Endothelial cell of umbilical vein (primary cell): ENCODE measurements around the gene APOL2. TPM values are rescaled to one million over a fixed set of nuclear protein-coding genes. Genes with fewer than 3 reads are reported as not detected.

ENCODE experiments used
- BruUV-seq: library from RNA; stranded (reverse); fragments of 400-500 nt; replicated peaks from 2 replicates; lab custom pipeline; 2021; lab: Mats Ljungman, UMichigan
- CTCF ChIA-PET: fragments of 300-600, 350-600 bp; sonication (Branson Sonifier 250); formaldehyde crosslinking; loops from one replicate; lab custom pipeline; 2021; ENCODE audit warnings: antibody characterized with exemption, inconsistent platforms; lab: Charles Lee
- POLR2A ChIA-PET: fragments of 300-600, 350-600 bp; sonication (Branson Sonifier 250); formaldehyde crosslinking; loops from one replicate; lab custom pipeline; 2021; ENCODE audit warnings: antibody characterized with exemption, inconsistent platforms; lab: Charles Lee
- DNase-seq: peaks from one replicate; pipeline ENCODE4 v3.0.0-alpha.2; 2011; ENCODE audit warnings: low read depth, low spot score
- FAIRE-seq: peaks from 2 replicates; lab custom pipeline; 2011; peaks lifted over from hg19 to GRCh38; lab: Jason Lieb, UNC
- H2AFZ ChIP-seq: 2 replicates; pipeline ENCODE4 v1.6.0; 2012; ENCODE audit warnings: low read depth, low read length, control low read depth, inconsistent platforms
- H3K27ac ChIP-seq: 2 replicates; pipeline ENCODE4 v1.5.1; 2011; ENCODE audit warnings: low read depth, mild to moderate bottlenecking, control low read depth, low read length, moderate library complexity; ENCODE audit not compliant: insufficient read depth
- H3K27me3 ChIP-seq, 2 experiments: 2 replicates each; pipeline versions ENCODE4 v1.6.0 to v1.6.1; 2011; ENCODE audit warnings: low read length in 2 of 2, mixed read lengths in 1 of 2; ENCODE audit not compliant: control insufficient read depth in 2 of 2, insufficient read depth in 2 of 2
- H3K36me3 ChIP-seq, 2 experiments: 2 replicates in 1 of 2; 3 replicates in 1 of 2; pipeline ENCODE4 v1.5.1; 2011; ENCODE audit warnings: low read length in 2 of 2, mild to moderate bottlenecking in 1 of 2, moderate library complexity in 1 of 2; ENCODE audit not compliant: control insufficient read depth in 2 of 2, insufficient read depth in 2 of 2; ENCODE audit errors: extremely low read depth in 1 of 2
- H3K4me1 ChIP-seq: 3 replicates; pipeline ENCODE4 v1.5.1; 2011; ENCODE audit warnings: mild to moderate bottlenecking, low read length; ENCODE audit not compliant: control insufficient read depth, insufficient read depth; ENCODE audit errors: extremely low read depth
- H3K4me2 ChIP-seq: 2 replicates; pipeline ENCODE4 v1.6.1; 2011; ENCODE audit warnings: low read length, control low read depth, mixed read lengths; ENCODE audit not compliant: insufficient read depth
- H3K4me3 ChIP-seq, 3 experiments: fragments of 200-600 bp in 1 of 3; sonication (generic), shearing (Covaris generic) in 1 of 3; replicated peaks in 1 of 3; 2 replicates each; pipeline ENCODE4 v1.5.1; 2011 to 2016; ENCODE audit warnings: control low read depth in 3 of 3, low read length in 3 of 3, mild to moderate bottlenecking in 2 of 3, inconsistent platforms in 1 of 3, low read depth in 1 of 3, moderate library complexity in 1 of 3; ENCODE audit not compliant: insufficient read depth in 1 of 3
- H3K79me2 ChIP-seq: 2 replicates; pipeline ENCODE4 v1.6.0; 2012; ENCODE audit warnings: low read length, inconsistent platforms; ENCODE audit not compliant: control insufficient read depth, insufficient read depth
- H3K9ac ChIP-seq: replicated peaks from 2 replicates; pipeline ENCODE3; 2011; ENCODE audit warnings: low read length, control low read depth; ENCODE audit not compliant: insufficient read depth; ENCODE audit errors: extremely low read depth
- H3K9me1 ChIP-seq: replicated peaks from 3 replicates; pipeline ENCODE4 v1.6.0; 2011; ENCODE audit warnings: mild to moderate bottlenecking, low read length; ENCODE audit not compliant: control insufficient read depth, insufficient read depth; ENCODE audit errors: extremely low read depth
- H3K9me3 ChIP-seq: replicated peaks from 2 replicates; pipeline ENCODE4 v1.5.1; 2012; ENCODE audit warnings: low read length, inconsistent platforms; ENCODE audit not compliant: control insufficient read depth, insufficient read depth
- H4K20me1 ChIP-seq: replicated peaks from 2 replicates; pipeline ENCODE3; 2011; ENCODE audit warnings: mild to moderate bottlenecking, low read length; ENCODE audit not compliant: control insufficient read depth, insufficient read depth; ENCODE audit errors: extremely low read depth
- CTCF ChIP-seq, 2 donors: IDR thresholded peaks; 1 replicate in 1 of 2; 2 replicates in 1 of 2; pipeline ENCODE4 v1.5.1; 2011; ENCODE audit warnings: low read length in 2 of 2, mild to moderate bottlenecking in 2 of 2, moderate library complexity in 2 of 2, control low read depth in 1 of 2, inconsistent platforms in 1 of 2, low read depth in 1 of 2; ENCODE audit not compliant: insufficient read depth in 1 of 2; ENCODE audit errors: extremely low read depth in 1 of 2
- EZH2 ChIP-seq: IDR thresholded peaks from 2 replicates; pipeline ENCODE4 v1.6.1; 2012; ENCODE audit warnings: borderline replicate concordance, low read depth, mild to moderate bottlenecking, moderate library complexity, low read length, inconsistent platforms; ENCODE audit not compliant: severe bottlenecking
- FOS ChIP-seq: IDR thresholded peaks from 2 replicates; pipeline ENCODE4 v1.6.1; 2011; ENCODE audit warnings: mild to moderate bottlenecking, low read length, moderate library complexity, borderline replicate concordance; ENCODE audit not compliant: insufficient read depth
- GATA2 ChIP-seq: IDR thresholded peaks from 2 replicates; pipeline ENCODE4 v1.7.0; 2011; ENCODE audit warnings: low read depth, mild to moderate bottlenecking, moderate library complexity, mixed read lengths, low read length; ENCODE audit not compliant: insufficient read length, insufficient read depth
- JUN ChIP-seq: IDR thresholded peaks from 2 replicates; pipeline ENCODE4 v1.6.1; 2011; ENCODE audit warnings: borderline replicate concordance, low read depth; ENCODE audit not compliant: insufficient read length, insufficient read depth
- MAX ChIP-seq: IDR thresholded peaks from 2 replicates; pipeline ENCODE4 v1.6.1; 2011; ENCODE audit not compliant: insufficient read depth, insufficient read length
- MYC ChIP-seq: IDR thresholded peaks from one replicate; pipeline ENCODE4 v1.6.1; 2011; ENCODE audit warnings: mild to moderate bottlenecking, low read depth, low read length
- POLR2A ChIP-seq: IDR thresholded peaks from 2 replicates; pipeline ENCODE4 v1.6.1; 2012; ENCODE audit warnings: low read depth, mild to moderate bottlenecking, control low read depth, low read length
- POLR2AphosphoS5 ChIP-seq: IDR thresholded peaks from 2 replicates; pipeline ENCODE4 v1.6.1; 2012; ENCODE audit warnings: low read depth, mild to moderate bottlenecking, control low read depth, low read length, moderate library complexity; ENCODE audit not compliant: insufficient read depth
- dilution Hi-C: fragments of 300-500 bp; cut with MboI; formaldehyde crosslinking; loops from one replicate; pipeline ENCODE4 v1.15.0; 2019; ENCODE audit warnings: low sequenced_read_pairs; ENCODE audit not compliant: extremely low pct_ligation_motif_present
- intact Hi-C: fragments of 100-400 bp; cut with micrococcal nuclease; formaldehyde crosslinking; loops from one replicate; pipeline ENCODE4 v1.10.0; 2022
- polyA plus RNA-seq, 4 experiments: library from polyadenylated mRNA; depleted of rRNA in 3 of 4; stranded (reverse) in 3 of 4; unstranded in 1 of 4; fragments of >200 nt; gene quantifications; 2 replicates each; pipeline versions ENCODE4 v1.2.1 to v1.2.3, GENCODE V29; 2011 to 2012; ENCODE audit warnings: missing spikeins in 1 of 4
- total RNA-seq: library from RNA; stranded (reverse); gene quantifications from 2 replicates; pipeline ENCODE4 v1.2.3, GENCODE V29; 2021

APOL2 gene
- total and polyA plus RNA-seq, 2 donors (not counting 3 experiments of a cell fraction or from before 2014, with no cell fraction given) = 16.9 to 37.6 TPM

GRCh38 chr22:36284171-36284571 is 44.8 kb upstream of the APOL2 start:
- Histone ChIP-seq H3K9me1 (no peaks in the 10 kb centered on the region), H3K9me3 (no peaks in the 10 kb centered on the region), H3K4me3 (no peak overlapping the region), H3K4me2 (no peak overlapping the region), H3K27me3 (no peaks in the 10 kb centered on the region), H3K36me3 (peaks cover 60 to 74% of the 10 kb centered on the region in 2 experiments), H2AFZ (no peak overlapping the region), H4K20me1 (no peaks in the 10 kb centered on the region), H3K4me1 (no peaks in the 10 kb centered on the region), H3K79me2 (peaks cover 2% of the 10 kb centered on the region), H3K9ac (no peak overlapping the region), H3K27ac (no peak overlapping the region)
- CTCF ChIA-PET = interaction anchor here (1.4 to 2.7 kb wide), 3 partner anchors 9 to 186 kb away, joined by 3 to 12 read pairs (median 5); no protein-coding TSS in a partner anchor
- POLR2A ChIA-PET = no interaction called here
- no TSS peak for BruUV-seq
- dilution Hi-C loops = no loop called here
- FAIRE-seq (no peak), DNase-seq (no peak)
- intact Hi-C loops = no loop called here
- no peak for TF ChIP-seq JUN
- TF ChIP-seq FOS = no peak
- no peak for TF ChIP-seq GATA2
- no peak for TF ChIP-seq CTCF (IDR thresholded peaks at IDR 0.05; ENCODE audit: extremely low read depth in 1 of 2, insufficient read depth in 1 of 2, low read depth in 1 of 2, low read length in 2 of 2)
- TF ChIP-seq POLR2A = no peak
- no peak for TF ChIP-seq MAX
- no peak for TF ChIP-seq EZH2
- TF ChIP-seq POLR2AphosphoS5 = no peak
- no peak for TF ChIP-seq MYC
